Measurements from ENCODE around the gene ELN.

- TF ChIP-seq CTCF (IDR thresholded peaks at IDR 0.05) = no peak
- TF ChIP-seq REST (IDR thresholded peaks at IDR 0.05; ENCODE audit: insufficient read depth in 1 of 2, low read depth in 2 of 2, low read length in 1 of 2) = no peak
Measured at GRCh38 chr7:74101061-74101681, 73.2 kb downstream of the ELN start.
